ENCODE data around the gene COL13A1. TPM values are rescaled to one million over a fixed set of nuclear protein-coding genes. Genes with fewer than 3 reads are reported as not detected.

Gene COL13A1
- total RNA-seq, 4 donors from 2014 or later, result 2.0 to 3.8 TPM; not detected in 2

DNA sequence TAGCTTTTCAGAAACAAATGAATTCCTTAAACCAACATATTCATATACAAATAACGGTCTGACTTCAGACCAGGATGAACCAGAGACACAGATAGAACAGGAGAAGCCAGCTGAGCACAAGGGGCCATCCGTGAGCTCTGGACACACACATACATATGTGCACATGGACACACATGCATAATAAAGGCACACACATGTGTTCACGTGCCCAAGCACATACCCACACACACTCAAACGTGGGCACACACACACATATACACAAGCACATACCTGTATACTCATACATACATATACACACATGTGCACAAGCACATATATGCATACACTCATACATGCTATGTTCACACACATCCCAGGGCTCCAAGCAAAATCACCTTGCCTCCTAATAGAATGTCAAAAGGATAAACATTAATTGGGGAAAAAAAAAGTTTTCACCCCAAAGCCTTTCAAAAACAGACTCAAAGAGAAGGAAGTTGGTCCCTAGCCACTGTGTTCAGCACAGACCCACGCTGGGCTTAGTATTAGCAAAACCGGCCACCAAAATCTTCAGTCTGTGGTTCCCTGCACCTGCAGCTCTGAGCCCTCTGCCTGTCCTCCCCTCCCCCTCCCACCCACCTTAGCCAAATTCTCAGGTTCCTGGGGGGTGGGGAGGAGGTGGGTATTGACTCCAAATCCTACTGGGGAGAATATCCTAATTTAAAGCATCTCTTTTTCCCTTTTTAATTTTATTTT is 150.5 kb downstream of the COL13A1 start:
- Histone ChIP-seq H3K27me3 (no peaks in the 10 kb centered on the region), H3K4me1 (peaks cover 0 to 16% (median 15%) of the 10 kb centered on the region in 3 donors), H3K9me3 (no peaks in the 10 kb centered on the region), H3K36me3 (no peaks in the 10 kb centered on the region), H3K27ac (no peak overlapping the region), H3K4me3 (no peak overlapping the region)
- no peak for DNase-seq
- intact Hi-C loops (cut with DNase I), result no loop called here
- no peak for TF ChIP-seq POLR2A (IDR thresholded peaks at IDR 0.05)
- TF ChIP-seq, protein P1, sequence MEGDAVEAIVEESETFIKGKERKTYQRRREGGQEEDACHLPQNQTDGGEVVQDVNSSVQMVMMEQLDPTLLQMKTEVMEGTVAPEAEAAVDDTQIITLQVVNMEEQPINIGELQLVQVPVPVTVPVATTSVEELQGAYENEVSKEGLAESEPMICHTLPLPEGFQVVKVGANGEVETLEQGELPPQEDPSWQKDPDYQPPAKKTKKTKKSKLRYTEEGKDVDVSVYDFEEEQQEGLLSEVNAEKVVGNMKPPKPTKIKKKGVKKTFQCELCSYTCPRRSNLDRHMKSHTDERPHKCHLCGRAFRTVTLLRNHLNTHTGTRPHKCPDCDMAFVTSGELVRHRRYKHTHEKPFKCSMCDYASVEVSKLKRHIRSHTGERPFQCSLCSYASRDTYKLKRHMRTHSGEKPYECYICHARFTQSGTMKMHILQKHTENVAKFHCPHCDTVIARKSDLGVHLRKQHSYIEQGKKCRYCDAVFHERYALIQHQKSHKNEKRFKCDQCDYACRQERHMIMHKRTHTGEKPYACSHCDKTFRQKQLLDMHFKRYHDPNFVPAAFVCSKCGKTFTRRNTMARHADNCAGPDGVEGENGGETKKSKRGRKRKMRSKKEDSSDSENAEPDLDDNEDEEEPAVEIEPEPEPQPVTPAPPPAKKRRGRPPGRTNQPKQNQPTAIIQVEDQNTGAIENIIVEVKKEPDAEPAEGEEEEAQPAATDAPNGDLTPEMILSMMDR (IDR thresholded peaks at IDR 0.05), result no peak
- 49% methylated on average over 6 of the region's 6 CpGs for WGBS, 2 donors

DNA sequence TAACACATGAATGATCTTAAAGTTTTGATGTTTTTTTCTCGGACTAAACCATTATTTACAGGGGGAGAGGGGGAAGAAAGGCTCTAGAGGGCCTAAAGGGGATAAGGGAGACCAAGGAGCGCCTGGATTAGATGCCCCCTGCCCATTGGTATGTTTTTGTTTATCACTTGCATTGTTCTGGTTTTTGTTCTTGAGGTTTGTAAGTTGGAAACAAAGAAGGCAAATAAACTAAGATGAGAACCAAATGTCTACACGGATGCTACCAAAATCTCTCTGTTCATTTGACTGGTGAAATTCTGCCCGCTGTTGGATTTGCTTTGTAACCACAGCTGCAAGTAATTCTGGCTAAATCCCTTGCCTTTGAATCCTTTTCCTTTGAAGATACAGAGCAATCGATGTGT is 151.1 kb downstream of the COL13A1 start:
- H3K27ac ChIP-seq, result no peak overlapping the region
- no peaks in the 10 kb centered on the region for H3K27me3 ChIP-seq
- WGBS, 2 donors, result 57 to 65% methylated on average over 5 of the region's 5 CpGs
- peaks cover 0 to 20% (median 18%) of the 10 kb centered on the region in 3 donors for H3K4me1 ChIP-seq
- H3K4me3 ChIP-seq, result no peak overlapping the region
- no peak for TF ChIP-seq POLR2A (IDR thresholded peaks at IDR 0.05)
- TF ChIP-seq, protein P1 (IDR thresholded peaks at IDR 0.05), result no peak
- intact Hi-C loops (cut with DNase I), result no loop called here
- H3K9me3 ChIP-seq, result no peaks in the 10 kb centered on the region
- H3K36me3 ChIP-seq, result no peaks in the 10 kb centered on the region
- no peak for DNase-seq

DNA sequence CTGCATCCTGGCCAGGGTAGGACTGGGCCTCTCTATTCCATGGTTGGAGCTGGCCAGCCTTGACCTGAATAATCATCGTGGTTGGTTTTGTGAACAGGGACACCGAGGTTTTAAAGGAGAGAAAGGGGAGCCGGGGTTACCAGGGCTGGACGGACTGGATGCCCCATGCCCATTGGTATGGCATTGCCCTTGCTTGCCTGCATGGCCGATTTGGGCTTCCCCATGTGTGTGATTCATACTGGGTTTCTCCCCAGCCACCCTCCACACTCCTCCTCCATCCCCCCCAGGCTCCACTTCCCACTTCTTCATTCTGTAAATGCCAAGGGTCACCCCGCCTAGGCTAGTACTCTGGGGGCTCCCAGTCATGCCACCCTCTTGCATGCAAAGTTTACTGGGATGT is 152.1 kb downstream of the COL13A1 start:
- Histone ChIP-seq H3K9me3 (no peaks in the 10 kb centered on the region), H3K4me3 (no peak overlapping the region), H3K27me3 (no peaks in the 10 kb centered on the region), H3K27ac (no peak overlapping the region), H3K36me3 (no peaks in the 10 kb centered on the region), H3K4me1 (peaks cover 0 to 20% (median 18%) of the 10 kb centered on the region in 3 donors)
- no peak for TF ChIP-seq POLR2A (IDR thresholded peaks at IDR 0.05)
- TF ChIP-seq, protein P1 (IDR thresholded peaks at IDR 0.05), result no peak
- DNase-seq, result no peak
- intact Hi-C loops (cut with DNase I), result no loop called here
- WGBS, 2 donors, result 49 to 51% methylated on average over 5 of the region's 6 CpGs

DNA sequence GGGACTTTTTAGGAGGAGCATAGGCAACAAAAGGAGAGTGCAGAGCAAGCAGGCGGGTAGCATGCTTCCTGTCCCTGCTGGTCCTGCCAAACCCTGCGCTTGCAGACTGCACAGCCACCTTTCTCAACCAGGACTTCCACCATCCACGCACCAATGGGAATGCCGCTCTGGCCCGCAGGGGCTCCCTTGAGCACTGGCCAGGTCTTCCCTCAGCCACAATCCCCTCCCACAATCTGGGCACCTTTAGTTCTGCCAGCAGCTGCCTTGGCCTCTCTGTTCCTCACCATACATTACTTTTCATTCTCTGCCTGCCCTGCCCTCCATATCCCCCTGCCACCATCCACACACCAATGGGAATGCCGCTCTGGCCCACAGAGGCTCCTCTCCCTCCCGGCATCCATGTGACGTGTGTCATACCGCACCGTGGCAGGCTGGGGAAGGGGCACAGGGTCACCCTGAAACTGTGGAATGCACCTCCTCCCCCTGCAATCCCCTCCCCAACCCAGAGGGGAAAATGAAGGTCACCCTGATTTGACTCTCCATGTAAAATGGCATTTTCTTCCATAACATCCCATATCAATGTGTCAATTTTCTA is 153.6 kb downstream of the COL13A1 start:
- no peaks in the 10 kb centered on the region for H3K27me3 ChIP-seq
- H3K4me3 ChIP-seq, result no peak overlapping the region
- DNase-seq, result no peak
- intact Hi-C loops (cut with DNase I), result no loop called here
- H3K27ac ChIP-seq, result no peak overlapping the region
- H3K4me1 ChIP-seq, result peaks cover 0 to 20% (median 18%) of the 10 kb centered on the region in 3 donors
- 85 to 94% methylated on average over 6 to 10 of the region's 10 CpGs for WGBS, 2 donors
- TF ChIP-seq, protein P1 (IDR thresholded peaks at IDR 0.05), result no peak
- no peak for TF ChIP-seq POLR2A (IDR thresholded peaks at IDR 0.05)
- H3K36me3 ChIP-seq, result no peaks in the 10 kb centered on the region
- H3K9me3 ChIP-seq, result no peaks in the 10 kb centered on the region

All from esophagus squamous epithelium (tissue), 5 donors.